Glutamatergic neuron (in vitro differentiated cells): Measurements from ENCODE around the gene CHST6. TPM values are rescaled to one million over a fixed set of nuclear protein-coding genes. Genes with fewer than 3 reads are reported as not detected.
"Not testable (repeated sequence)": the region's sequence is repeated elsewhere in the genome, so short reads cannot be mapped to it uniquely, and the experiment has no call there.

Experiments
- DNase-seq: peaks from one replicate; pipeline ENCODE4 v3.0.0; 2022
- H3K27ac Mint-ChIP-seq: one replicate; pipeline ENCODE4 v1.8.0; 2020; ENCODE audit warnings: mild to moderate bottlenecking, mixed read lengths, inconsistent platforms; ENCODE audit not compliant: unreplicated experiment
- H3K27me3 Mint-ChIP-seq: one replicate; pipeline ENCODE4 v1.8.0; 2020; ENCODE audit warnings: mild to moderate bottlenecking, moderate library complexity, mixed read lengths, inconsistent platforms; ENCODE audit not compliant: unreplicated experiment
- H3K36me3 Mint-ChIP-seq: one replicate; pipeline ENCODE4 v1.8.0; 2020; ENCODE audit warnings: mild to moderate bottlenecking, mixed read lengths, inconsistent platforms; ENCODE audit not compliant: unreplicated experiment
- H3K4me1 Mint-ChIP-seq: one replicate; pipeline ENCODE4 v1.8.0; 2020; ENCODE audit warnings: mild to moderate bottlenecking, low read depth, mixed read lengths, inconsistent platforms; ENCODE audit not compliant: unreplicated experiment
- H3K4me3 Mint-ChIP-seq: one replicate; pipeline ENCODE4 v1.8.0; 2020; ENCODE audit warnings: mild to moderate bottlenecking, mixed read lengths, inconsistent platforms; ENCODE audit not compliant: unreplicated experiment
- H3K9me3 Mint-ChIP-seq: one replicate; pipeline ENCODE4 v1.8.0; 2020; ENCODE audit warnings: mild to moderate bottlenecking, moderate library complexity, mixed read lengths, inconsistent platforms; ENCODE audit not compliant: unreplicated experiment
- total RNA-seq: library from RNA; stranded (reverse); fragmentation: NEBNext Ultra II Directional; extraction: Animal tissue kit (Norgen Biotek cat#: 25700); gene quantifications from one replicate; pipeline ENCODE4 v1.2.1, GENCODE V29; 2021; ENCODE audit not compliant: unreplicated experiment
- TF ChIP-seq, protein P1 (sequence below): fragments of 200-600 bp; sonication (generic); IDR thresholded peaks from one replicate; pipeline ENCODE4 v1.5.0; 2021; ENCODE audit not compliant: partially characterized antibody, unreplicated experiment

Gene CHST6
- total RNA-seq, 1 donor from 2014 or later, result 4.0 TPM

- peak within 1 kb of the TSS; percentile 96 for H3K27ac Mint-ChIP-seq
- H3K4me3 Mint-ChIP-seq, result peak within 1 kb of the TSS; percentile 98
- DNase-seq, result peak; percentile 100
- H3K9me3 Mint-ChIP-seq, result peaks cover 6% of the 10 kb centered on the region
- no peaks in the 10 kb centered on the region for H3K36me3 Mint-ChIP-seq
- peaks cover 13% of the 10 kb centered on the region for H3K4me1 Mint-ChIP-seq
- TF ChIP-seq, protein P1, sequence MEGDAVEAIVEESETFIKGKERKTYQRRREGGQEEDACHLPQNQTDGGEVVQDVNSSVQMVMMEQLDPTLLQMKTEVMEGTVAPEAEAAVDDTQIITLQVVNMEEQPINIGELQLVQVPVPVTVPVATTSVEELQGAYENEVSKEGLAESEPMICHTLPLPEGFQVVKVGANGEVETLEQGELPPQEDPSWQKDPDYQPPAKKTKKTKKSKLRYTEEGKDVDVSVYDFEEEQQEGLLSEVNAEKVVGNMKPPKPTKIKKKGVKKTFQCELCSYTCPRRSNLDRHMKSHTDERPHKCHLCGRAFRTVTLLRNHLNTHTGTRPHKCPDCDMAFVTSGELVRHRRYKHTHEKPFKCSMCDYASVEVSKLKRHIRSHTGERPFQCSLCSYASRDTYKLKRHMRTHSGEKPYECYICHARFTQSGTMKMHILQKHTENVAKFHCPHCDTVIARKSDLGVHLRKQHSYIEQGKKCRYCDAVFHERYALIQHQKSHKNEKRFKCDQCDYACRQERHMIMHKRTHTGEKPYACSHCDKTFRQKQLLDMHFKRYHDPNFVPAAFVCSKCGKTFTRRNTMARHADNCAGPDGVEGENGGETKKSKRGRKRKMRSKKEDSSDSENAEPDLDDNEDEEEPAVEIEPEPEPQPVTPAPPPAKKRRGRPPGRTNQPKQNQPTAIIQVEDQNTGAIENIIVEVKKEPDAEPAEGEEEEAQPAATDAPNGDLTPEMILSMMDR, result peak; percentile 100
- peaks cover 3% of the 10 kb centered on the region for H3K27me3 Mint-ChIP-seq
These were observed 30.9 kb downstream of the CHST6 start, which contains the start of gene TMEM170A for GRCh38 chr16:75464122-75464918. TSS of gene TMEM170A (minus strand) at chr16:75464689. CDS start at chr16:75464600, 89 bp downstream.

GRCh38 chr16:75463389-75464121 lies 31.7 kb downstream of the CHST6 start:
- H3K27ac Mint-ChIP-seq, result peak overlapping the region; percentile 96
- DNase-seq, result peak; percentile 63
- H3K36me3 Mint-ChIP-seq, H3K9me3 Mint-ChIP-seq, H3K27me3 Mint-ChIP-seq: not testable (repeated sequence)
- H3K4me1 Mint-ChIP-seq, result peaks cover 13% of the 10 kb centered on the region
- peak overlapping the region; percentile 98 for H3K4me3 Mint-ChIP-seq

DNA sequence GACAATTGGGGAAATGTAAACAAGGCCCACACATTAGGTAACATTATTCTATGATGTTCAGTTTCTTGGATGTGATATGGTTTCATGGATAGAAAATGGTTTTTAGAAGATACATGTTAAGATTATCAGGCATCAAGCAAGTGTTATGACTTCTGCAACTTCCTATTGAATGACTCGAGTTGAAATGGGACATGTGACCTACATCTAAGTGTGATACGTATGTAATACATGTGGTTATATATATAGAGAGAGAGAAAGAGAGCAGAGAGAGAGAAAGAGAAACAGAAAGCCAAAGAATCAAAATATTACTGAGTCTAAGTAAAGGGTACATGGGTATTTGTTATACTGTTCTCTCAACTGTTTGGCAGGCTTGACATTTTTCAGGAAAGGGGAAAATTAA lies 32.4 kb downstream of the CHST6 start:
- H3K4me1 Mint-ChIP-seq, result peaks cover 13% of the 10 kb centered on the region
- TF ChIP-seq, protein P1, result no peak
- H3K36me3 Mint-ChIP-seq, result no peaks in the 10 kb centered on the region
- H3K27me3 Mint-ChIP-seq, result peaks cover 3% of the 10 kb centered on the region
- H3K4me3 Mint-ChIP-seq, result peak overlapping the region; percentile 98
- H3K9me3 Mint-ChIP-seq, result peaks cover 6% of the 10 kb centered on the region
- peak overlapping the region; percentile 96 for H3K27ac Mint-ChIP-seq
- no peak for DNase-seq

- H3K27ac Mint-ChIP-seq, result no peak overlapping the region
- H3K9me3 Mint-ChIP-seq, result peaks cover 6% of the 10 kb centered on the region
- H3K27me3 Mint-ChIP-seq, result peaks cover 3% of the 10 kb centered on the region
- H3K36me3 Mint-ChIP-seq, result no peaks in the 10 kb centered on the region
- H3K4me3 Mint-ChIP-seq, result no peak overlapping the region
- DNase-seq, result no peak
- peaks cover 16% of the 10 kb centered on the region for H3K4me1 Mint-ChIP-seq
- TF ChIP-seq, protein P1, result no peak
These were observed 33.7 kb downstream of the CHST6 start for GRCh38 chr16:75461575-75461974.

DNA sequence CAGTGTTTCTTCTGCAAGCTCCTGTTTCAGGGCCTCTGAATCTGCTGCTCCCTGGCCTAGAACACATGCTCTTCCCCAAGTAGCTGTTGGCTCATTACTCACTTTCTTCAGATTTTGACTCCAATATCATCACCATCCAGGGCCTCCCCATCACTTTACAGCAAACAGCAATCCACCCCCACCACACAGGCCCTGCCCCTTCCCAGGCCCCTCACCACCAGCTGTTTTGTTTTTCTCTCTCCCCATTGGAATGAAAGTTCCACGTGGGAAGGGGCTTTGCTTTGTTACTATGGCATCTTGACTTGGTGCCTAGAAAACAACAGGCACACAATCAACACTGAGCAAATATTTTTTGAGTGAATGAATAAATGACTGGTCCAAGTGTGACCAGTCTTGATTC lies 34.8 kb downstream of the CHST6 start:
- no peak for DNase-seq
- peaks cover 3% of the 10 kb centered on the region for H3K27me3 Mint-ChIP-seq
- H3K36me3 Mint-ChIP-seq, result no peaks in the 10 kb centered on the region
- peak overlapping the region; percentile 88 for H3K27ac Mint-ChIP-seq
- TF ChIP-seq, protein P1, result no peak
- H3K4me1 Mint-ChIP-seq, result peaks cover 19% of the 10 kb centered on the region
- peaks cover 6% of the 10 kb centered on the region for H3K9me3 Mint-ChIP-seq
- H3K4me3 Mint-ChIP-seq, result peak overlapping the region; percentile 67
